Lung (tissue), 12 donors: ENCODE results near the gene SEPHS1. TPM values are rescaled to one million over a fixed set of nuclear protein-coding genes. Genes with fewer than 3 reads are reported as not detected.
"Not testable (repeated sequence)": the region's sequence is repeated elsewhere in the genome, so short reads cannot be mapped to it uniquely, and the experiment has no call there.

Experiments
- ATAC-seq: fragments of 200-7000 bp; cut with Tn5 transposase; one replicate; pipeline ENCODE4 v1.9.1; 2020; ENCODE audit warnings: moderate number of reproducible peaks; ENCODE audit not compliant: insufficient read depth, low FRiP score
- DNase-seq, 3 donors: peaks; one replicate each; pipeline ENCODE4 v3.0.0-alpha.2; 2013 to 2017
- H3K27ac ChIP-seq, 2 donors: one replicate each; pipeline ENCODE4 v1.5.1; 2013; ENCODE audit warnings: mild to moderate bottlenecking in 2 of 2, moderate library complexity in 2 of 2, control low read depth in 1 of 2, inconsistent platforms in 1 of 2, low read depth in 1 of 2, low read length in 1 of 2
- H3K27me3 ChIP-seq, 3 donors: one replicate each; pipeline ENCODE4 v1.5.1; 2013; ENCODE audit warnings: low read length in 2 of 3; ENCODE audit not compliant: control insufficient read depth in 3 of 3, insufficient read depth in 3 of 3
- H3K36me3 ChIP-seq, 4 donors: one replicate each; pipeline ENCODE4 v1.5.1; 2013; ENCODE audit warnings: low read length in 4 of 4, mild to moderate bottlenecking in 1 of 4, moderate library complexity in 1 of 4; ENCODE audit not compliant: control insufficient read depth in 4 of 4, insufficient read depth in 4 of 4
- H3K4me1 ChIP-seq, 5 donors: one replicate each; pipeline ENCODE4 v1.5.1; 2013; ENCODE audit warnings: low read length in 5 of 5, mild to moderate bottlenecking in 2 of 5, moderate library complexity in 1 of 5; ENCODE audit not compliant: control insufficient read depth in 5 of 5, insufficient read depth in 5 of 5
- H3K4me3 ChIP-seq: one replicate; pipeline ENCODE4 v1.5.1; 2013; ENCODE audit warnings: mild to moderate bottlenecking, control low read depth, moderate library complexity
- H3K9ac ChIP-seq, 2 donors: one replicate each; pipeline ENCODE4 v1.5.1; 2013; ENCODE audit warnings: low read length in 2 of 2, control low read depth in 1 of 2; ENCODE audit not compliant: insufficient read depth in 1 of 2
- H3K9me3 ChIP-seq, 4 donors: one replicate each; pipeline ENCODE4 v1.5.1; 2013; ENCODE audit warnings: low read length in 3 of 4, mild to moderate bottlenecking in 1 of 4, moderate library complexity in 1 of 4; ENCODE audit not compliant: control insufficient read depth in 4 of 4, insufficient read depth in 3 of 4
- WGBS, 2 donors: extraction: QIAGEN DNeasy Blood & Tissue Kit; methylation state at CpG; one replicate each; pipeline ENCODE4 v1.1.7; 2013; 5-methylcytosine and 5-hydroxymethylcytosine counted together
- polyA plus RNA-seq, 2 donors: library from polyadenylated mRNA; stranded (reverse); fragments of 200-250 nt; gene quantifications; one replicate each; pipeline ENCODE4 v1.2.1, GENCODE V29; 2013
- total RNA-seq, 2 donors: library from RNA; depleted of rRNA in 1 of 2; stranded (reverse); fragments of >200 nt in 1 of 2; gene quantifications; one replicate each; pipeline ENCODE4 v1.2.1, GENCODE V29; 2014 to 2021
- TF ChIP-seq, protein P1 (sequence below): IDR thresholded peaks from 2 replicates; pipeline ENCODE4 v1.5.1; 2012; ENCODE audit warnings: mild to moderate bottlenecking; ENCODE audit errors: control extremely low read depth, extremely low read depth
- donor health status: control.
- donor health status: control.
- donor health status: Bipolar disorder and iron deficiency.
- donor health status: healthy.
- donor health status: DM: yes; HTN: yes; CAD: no.

The SEPHS1 gene
- total and polyA plus RNA-seq, 4 donors: 19.5 to 47.3 (median 35.4) TPM

DNA sequence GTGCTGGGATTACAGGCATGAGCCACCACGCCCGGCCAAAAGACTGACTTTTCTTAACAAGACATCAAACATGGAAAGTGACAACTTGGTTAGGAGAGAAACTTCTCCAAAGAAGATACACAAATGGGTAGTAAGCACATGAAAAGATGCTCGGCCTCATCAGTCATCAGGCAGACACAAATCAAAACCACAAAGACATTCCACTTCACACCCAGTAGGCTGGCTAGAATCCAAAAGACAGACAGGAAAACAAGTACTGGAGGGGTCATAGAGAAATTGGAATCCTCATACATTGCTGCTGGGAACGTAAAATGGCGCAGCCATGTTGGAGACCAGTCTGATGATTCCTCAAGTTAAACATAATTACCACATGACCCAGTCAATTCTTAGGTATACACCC lies 16.4 kb downstream of the SEPHS1 start:
- TF ChIP-seq, protein P1, sequence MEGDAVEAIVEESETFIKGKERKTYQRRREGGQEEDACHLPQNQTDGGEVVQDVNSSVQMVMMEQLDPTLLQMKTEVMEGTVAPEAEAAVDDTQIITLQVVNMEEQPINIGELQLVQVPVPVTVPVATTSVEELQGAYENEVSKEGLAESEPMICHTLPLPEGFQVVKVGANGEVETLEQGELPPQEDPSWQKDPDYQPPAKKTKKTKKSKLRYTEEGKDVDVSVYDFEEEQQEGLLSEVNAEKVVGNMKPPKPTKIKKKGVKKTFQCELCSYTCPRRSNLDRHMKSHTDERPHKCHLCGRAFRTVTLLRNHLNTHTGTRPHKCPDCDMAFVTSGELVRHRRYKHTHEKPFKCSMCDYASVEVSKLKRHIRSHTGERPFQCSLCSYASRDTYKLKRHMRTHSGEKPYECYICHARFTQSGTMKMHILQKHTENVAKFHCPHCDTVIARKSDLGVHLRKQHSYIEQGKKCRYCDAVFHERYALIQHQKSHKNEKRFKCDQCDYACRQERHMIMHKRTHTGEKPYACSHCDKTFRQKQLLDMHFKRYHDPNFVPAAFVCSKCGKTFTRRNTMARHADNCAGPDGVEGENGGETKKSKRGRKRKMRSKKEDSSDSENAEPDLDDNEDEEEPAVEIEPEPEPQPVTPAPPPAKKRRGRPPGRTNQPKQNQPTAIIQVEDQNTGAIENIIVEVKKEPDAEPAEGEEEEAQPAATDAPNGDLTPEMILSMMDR: no peak
- Histone ChIP-seq H3K27ac (no peak overlapping the region), H3K4me1 (peaks cover 0 to 2% (median 0%) of the 10 kb centered on the region in 5 donors), H3K9me3 (no peaks in the 10 kb centered on the region), H3K27me3 (no peaks in the 10 kb centered on the region), H3K9ac (no peak overlapping the region), H3K36me3 (peaks cover 16 to 51% (median 33%) of the 10 kb centered on the region in 4 donors), H3K4me3 (no peak overlapping the region)
- no peak for DNase-seq
- 92 to 94% methylated on average over 5 of the region's 5 CpGs for WGBS, 2 donors
- no peak for ATAC-seq

DNA sequence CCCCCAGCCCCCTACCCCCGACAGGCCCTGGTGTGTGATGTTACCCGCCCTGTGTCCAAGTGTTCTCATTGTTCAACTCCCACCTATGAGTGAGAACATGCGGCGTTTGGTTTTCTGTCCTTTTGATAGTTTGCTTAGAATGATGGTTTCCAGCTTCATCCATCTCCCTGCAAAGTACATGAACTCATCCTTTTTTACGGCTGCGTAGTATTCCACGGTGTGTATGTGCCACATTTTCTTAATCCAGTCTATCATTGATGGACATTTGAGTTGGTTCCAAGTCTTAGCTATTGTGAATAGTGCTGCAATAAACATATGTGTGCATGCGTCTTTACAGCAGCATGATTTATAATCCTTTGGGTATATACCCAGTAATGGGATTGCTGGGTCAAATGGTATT lies 17.1 kb downstream of the SEPHS1 start:
- H3K27me3 ChIP-seq, DNase-seq, H3K4me1 ChIP-seq, H3K4me3 ChIP-seq, ATAC-seq, H3K9me3 ChIP-seq, H3K27ac ChIP-seq, H3K9ac ChIP-seq: not testable (repeated sequence)
- WGBS, 2 donors: 98 to 99% methylated on average over 8 of the region's 8 CpGs
- H3K36me3 ChIP-seq: peaks cover 16 to 52% (median 32%) of the 10 kb centered on the region in 4 donors

DNA sequence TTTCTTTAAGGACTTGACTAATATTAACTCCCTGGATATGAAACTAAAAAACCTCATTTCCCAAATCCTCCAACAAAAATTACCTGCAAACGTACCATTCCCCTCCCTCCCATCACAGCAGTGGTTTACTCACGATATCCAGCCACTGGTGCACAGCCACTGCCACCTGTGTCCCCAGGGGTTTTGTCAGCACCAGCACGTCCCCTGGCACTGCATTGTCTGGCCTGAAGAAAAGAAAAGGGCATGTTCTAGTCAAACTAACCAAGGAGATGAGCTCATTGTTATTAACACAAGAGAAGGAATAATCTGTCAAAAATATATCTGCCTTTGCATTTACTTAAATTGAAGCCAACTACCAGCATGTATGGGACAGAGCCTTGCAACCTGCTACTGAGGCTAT lies 18.5 kb downstream of the SEPHS1 start:
- ATAC-seq (no peak), DNase-seq (no peak)
- H3K9ac ChIP-seq: no peak overlapping the region
- H3K4me1 ChIP-seq: peaks cover 0 to 2% (median 0%) of the 10 kb centered on the region in 5 donors
- no peak overlapping the region for H3K27ac ChIP-seq
- no peaks in the 10 kb centered on the region for H3K9me3 ChIP-seq
- WGBS, 2 donors: 95 to 96% methylated on average over 3 of the region's 3 CpGs
- no peaks in the 10 kb centered on the region for H3K27me3 ChIP-seq
- H3K4me3 ChIP-seq: no peak overlapping the region
- H3K36me3 ChIP-seq: peaks cover 18 to 53% (median 31%) of the 10 kb centered on the region in 4 donors
- TF ChIP-seq, protein P1: no peak

DNA sequence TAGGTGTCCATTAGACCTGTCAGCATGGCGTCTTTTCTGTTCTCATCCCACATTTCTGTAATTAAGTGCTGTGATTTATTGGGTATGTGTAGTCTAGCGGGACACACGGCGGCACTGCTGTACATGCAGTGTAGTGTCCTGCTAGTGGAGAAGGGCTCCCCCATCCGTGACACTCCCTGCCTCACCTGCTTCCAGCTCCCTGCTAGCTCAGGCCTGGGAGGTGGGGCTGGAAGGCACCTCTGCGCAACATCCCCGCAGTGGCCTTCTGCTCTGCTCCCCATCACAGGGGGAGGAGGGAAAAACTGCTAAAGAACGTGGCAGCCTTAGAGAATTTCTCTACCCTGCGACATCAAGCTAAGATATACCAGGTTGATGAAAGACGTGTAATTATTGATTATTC lies 19.5 kb downstream of the SEPHS1 start:
- no peaks in the 10 kb centered on the region for H3K27me3 ChIP-seq
- H3K4me1 ChIP-seq: peaks cover 0 to 2% (median 0%) of the 10 kb centered on the region in 5 donors
- 75 to 87% methylated on average over 10 of the region's 10 CpGs for WGBS, 2 donors
- H3K9me3 ChIP-seq: no peaks in the 10 kb centered on the region
- H3K9ac ChIP-seq: no peak overlapping the region
- peaks cover 26 to 53% (median 36%) of the 10 kb centered on the region in 4 donors for H3K36me3 ChIP-seq
- H3K4me3 ChIP-seq: no peak overlapping the region
- DNase-seq (no peak), ATAC-seq (no peak)
- H3K27ac ChIP-seq: no peak overlapping the region
- TF ChIP-seq, protein P1: no peak
